Rectal smooth muscle tissue (tissue), 1 donor: Measurements from ENCODE around the gene PHF2.

ENCODE experiments used
- H3K27ac ChIP-seq: one replicate; pipeline ENCODE4 v1.7.0; 2013; ENCODE audit warnings: low read depth, low read length, inconsistent platforms
- H3K27me3 ChIP-seq: one replicate; pipeline ENCODE4 v1.7.0; 2013; ENCODE audit warnings: low read length; ENCODE audit not compliant: control insufficient read depth, insufficient read depth
- H3K36me3 ChIP-seq: one replicate; pipeline ENCODE4 v1.7.0; 2013; ENCODE audit warnings: low read length; ENCODE audit not compliant: control insufficient read depth, insufficient read depth
- H3K4me1 ChIP-seq: one replicate; pipeline ENCODE4 v1.7.0; 2013; ENCODE audit warnings: low read length; ENCODE audit not compliant: control insufficient read depth, insufficient read depth
- H3K4me3 ChIP-seq: one replicate; pipeline ENCODE4 v1.7.0; 2013; ENCODE audit warnings: low read length
- H3K9ac ChIP-seq: one replicate; pipeline ENCODE4 v1.7.0; 2013; ENCODE audit warnings: low read length

Gene PHF2

GRCh38 chr9:93552923-93553322, 23.5 kb upstream of the PHF2 start:
- H3K27me3 ChIP-seq: no peaks in the 10 kb centered on the region
- peaks cover 3% of the 10 kb centered on the region for H3K4me1 ChIP-seq
- H3K36me3 ChIP-seq: peaks cover 11% of the 10 kb centered on the region
- H3K9ac ChIP-seq: no peak overlapping the region
- no peak overlapping the region for H3K4me3 ChIP-seq
- no peak overlapping the region for H3K27ac ChIP-seq

DNA sequence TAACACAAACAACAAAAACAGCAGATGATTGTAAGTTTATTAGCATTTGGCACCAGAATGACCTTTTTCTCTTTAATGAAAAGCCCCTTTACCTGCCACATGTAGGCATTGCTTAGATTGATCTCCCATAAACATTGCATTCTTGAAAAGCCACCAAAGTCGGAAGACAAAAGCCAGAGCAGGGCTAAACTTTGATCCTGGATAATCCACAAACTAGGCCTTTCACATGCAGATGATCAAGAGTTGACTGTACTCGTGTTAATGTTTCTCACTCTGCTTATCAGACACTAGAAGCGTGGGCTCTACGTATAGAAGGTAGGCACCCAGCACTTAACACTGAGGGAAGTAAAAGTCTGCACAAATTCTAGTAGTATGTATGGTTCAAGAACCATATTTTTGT, 21.0 kb upstream of the PHF2 start:
- H3K9ac ChIP-seq: no peak overlapping the region
- peaks cover 27% of the 10 kb centered on the region for H3K36me3 ChIP-seq
- H3K4me3 ChIP-seq: no peak overlapping the region
- H3K27me3 ChIP-seq: no peaks in the 10 kb centered on the region
- no peak overlapping the region for H3K27ac ChIP-seq
- H3K4me1 ChIP-seq: peaks cover 3% of the 10 kb centered on the region

- Histone ChIP-seq H3K36me3 (peaks cover 33% of the 10 kb centered on the region), H3K9ac (no peak overlapping the region), H3K27ac (no peak overlapping the region), H3K4me3 (no peak overlapping the region), H3K27me3 (no peaks in the 10 kb centered on the region), H3K4me1 (peaks cover 3% of the 10 kb centered on the region)
Observed at GRCh38 chr9:93557366-93558137, 18.8 kb upstream of the PHF2 start.

DNA sequence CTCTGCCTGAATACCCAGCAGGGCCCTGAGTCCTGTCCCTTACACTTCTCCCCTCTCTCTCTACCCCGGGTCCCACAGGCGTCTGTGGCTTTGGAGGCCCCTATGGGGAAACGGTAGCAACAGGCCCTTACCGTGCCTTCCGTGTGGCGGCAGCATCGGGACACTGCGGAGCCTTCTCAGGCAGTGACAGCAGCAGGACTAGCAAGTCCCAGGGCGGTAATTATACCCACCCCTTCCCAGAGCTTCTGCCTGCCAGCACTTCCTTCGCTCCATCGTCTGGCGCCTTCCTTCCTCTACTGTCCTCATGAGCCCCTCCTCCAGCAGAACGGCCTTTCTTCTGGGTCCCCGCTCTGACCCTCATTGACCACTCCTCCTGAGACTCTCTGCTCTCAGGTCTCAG, 17.9 kb upstream of the PHF2 start:
- no peaks in the 10 kb centered on the region for H3K27me3 ChIP-seq
- peaks cover 39% of the 10 kb centered on the region for H3K36me3 ChIP-seq
- no peak overlapping the region for H3K27ac ChIP-seq
- H3K4me3 ChIP-seq: no peak overlapping the region
- H3K4me1 ChIP-seq: peaks cover 3% of the 10 kb centered on the region
- no peak overlapping the region for H3K9ac ChIP-seq

- H3K36me3 ChIP-seq: peaks cover 46% of the 10 kb centered on the region
- no peak overlapping the region for H3K27ac ChIP-seq
- no peak overlapping the region for H3K4me3 ChIP-seq
- no peak overlapping the region for H3K9ac ChIP-seq
- H3K27me3 ChIP-seq: no peaks in the 10 kb centered on the region
- H3K4me1 ChIP-seq: no peaks in the 10 kb centered on the region
Observed at GRCh38 chr9:93560991-93561390, 15.4 kb upstream of the PHF2 start.

DNA sequence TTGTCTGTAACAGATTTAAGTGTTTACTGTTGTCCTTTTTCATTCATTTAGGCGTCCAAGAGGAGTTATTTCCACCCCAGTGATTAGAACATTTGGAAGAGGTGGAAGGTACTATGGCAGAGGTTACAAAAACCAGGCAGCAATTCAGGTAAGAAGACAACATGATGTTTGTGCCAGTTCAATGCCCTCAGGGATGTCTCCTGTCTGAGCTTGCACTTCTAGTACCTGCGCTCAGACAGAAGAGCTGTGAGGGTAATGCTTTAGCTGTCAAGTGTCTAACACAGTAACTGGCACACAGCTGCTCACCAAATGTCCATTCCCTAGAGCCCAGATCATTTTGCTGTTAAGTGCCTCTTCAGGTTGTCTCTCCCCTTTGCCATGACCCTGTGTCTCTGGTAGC, 14.2 kb upstream of the PHF2 start:
- H3K9ac ChIP-seq: no peak overlapping the region
- H3K4me3 ChIP-seq: no peak overlapping the region
- peaks cover 42% of the 10 kb centered on the region for H3K36me3 ChIP-seq
- peaks cover 2% of the 10 kb centered on the region for H3K4me1 ChIP-seq
- H3K27ac ChIP-seq: no peak overlapping the region
- no peaks in the 10 kb centered on the region for H3K27me3 ChIP-seq

DNA sequence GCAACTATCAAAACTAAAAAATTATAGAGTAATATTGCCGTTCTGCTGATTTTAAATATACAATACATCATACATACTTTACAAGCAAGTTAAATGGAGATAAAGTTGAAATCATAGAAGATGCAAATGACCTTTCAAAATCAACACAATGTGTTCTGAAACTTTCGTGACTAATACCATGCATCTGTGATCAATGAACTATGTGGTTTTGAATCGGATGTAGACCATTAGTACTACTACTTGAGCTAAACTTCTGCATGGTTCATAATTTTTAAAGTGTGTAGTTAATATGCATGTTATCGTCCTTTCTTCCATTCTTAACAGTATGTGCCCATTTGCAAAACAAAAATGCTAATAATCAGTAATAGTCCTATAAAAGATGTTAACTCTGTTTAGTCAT, 11.3 kb upstream of the PHF2 start:
- no peak overlapping the region for H3K9ac ChIP-seq
- H3K27me3 ChIP-seq: no peaks in the 10 kb centered on the region
- peaks cover 8% of the 10 kb centered on the region for H3K4me1 ChIP-seq
- no peak overlapping the region for H3K4me3 ChIP-seq
- peaks cover 20% of the 10 kb centered on the region for H3K36me3 ChIP-seq
- H3K27ac ChIP-seq: no peak overlapping the region

- Histone ChIP-seq H3K9ac (peak overlapping the region; percentile 39), H3K4me3 (peak overlapping the region; percentile 59), H3K27me3 (no peaks in the 10 kb centered on the region), H3K36me3 (peaks cover 17% of the 10 kb centered on the region), H3K27ac (peak overlapping the region; percentile 93), H3K4me1 (peaks cover 8% of the 10 kb centered on the region)
Observed at GRCh38 chr9:93566408-93567270, 9.7 kb upstream of the PHF2 start.

DNA sequence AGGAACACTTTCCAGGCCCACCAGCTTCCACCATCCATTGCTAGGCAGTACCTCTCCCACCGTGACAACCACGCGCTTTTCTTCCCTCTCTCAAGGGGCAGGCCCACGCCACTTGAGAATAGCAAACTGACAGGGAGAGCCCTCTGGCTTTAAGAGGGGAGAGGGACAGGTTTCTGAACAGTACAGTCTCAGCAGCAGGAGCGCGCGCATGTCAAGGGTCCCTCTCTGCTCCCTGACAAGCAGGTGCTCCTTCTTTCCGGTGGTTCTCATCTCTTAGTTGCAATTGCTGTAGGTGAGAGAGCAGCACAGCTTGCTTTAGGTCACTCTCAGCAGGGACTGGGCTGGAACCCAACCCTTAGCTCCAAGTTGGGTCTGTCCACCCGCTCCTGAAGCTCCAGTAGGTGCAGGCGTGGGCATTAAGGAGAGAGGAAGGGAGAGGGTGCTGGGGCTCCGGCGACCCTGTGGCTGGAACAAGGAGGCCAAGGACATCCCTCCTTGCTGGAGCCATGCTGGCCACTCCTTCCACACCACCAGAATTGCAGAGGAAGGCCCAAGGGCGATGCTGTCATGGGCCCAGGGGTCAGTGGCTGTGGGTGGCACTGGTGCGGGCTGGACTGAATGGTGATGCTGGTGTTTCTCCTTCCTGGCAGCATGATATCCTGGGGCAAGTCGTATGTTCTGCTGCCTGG, 9.0 kb upstream of the PHF2 start:
- Histone ChIP-seq H3K9ac (peak overlapping the region; percentile 39), H3K36me3 (peaks cover 13% of the 10 kb centered on the region), H3K4me3 (peak overlapping the region; percentile 59), H3K27ac (peak overlapping the region; percentile 93), H3K4me1 (peaks cover 8% of the 10 kb centered on the region), H3K27me3 (no peaks in the 10 kb centered on the region)

- Histone ChIP-seq H3K4me3 (no peak overlapping the region), H3K4me1 (peaks cover 8% of the 10 kb centered on the region), H3K9ac (peak overlapping the region; percentile 10), H3K27ac (no peak overlapping the region), H3K27me3 (no peaks in the 10 kb centered on the region), H3K36me3 (peaks cover 10% of the 10 kb centered on the region)
Observed at GRCh38 chr9:93568169-93568568, 8.2 kb upstream of the PHF2 start.

- Histone ChIP-seq H3K27me3 (no peaks in the 10 kb centered on the region), H3K4me1 (peaks cover 8% of the 10 kb centered on the region), H3K36me3 (no peaks in the 10 kb centered on the region), H3K27ac (no peak overlapping the region), H3K9ac (no peak overlapping the region), H3K4me3 (no peak overlapping the region)
Observed at GRCh38 chr9:93569621-93570174, 6.7 kb upstream of the PHF2 start.

DNA sequence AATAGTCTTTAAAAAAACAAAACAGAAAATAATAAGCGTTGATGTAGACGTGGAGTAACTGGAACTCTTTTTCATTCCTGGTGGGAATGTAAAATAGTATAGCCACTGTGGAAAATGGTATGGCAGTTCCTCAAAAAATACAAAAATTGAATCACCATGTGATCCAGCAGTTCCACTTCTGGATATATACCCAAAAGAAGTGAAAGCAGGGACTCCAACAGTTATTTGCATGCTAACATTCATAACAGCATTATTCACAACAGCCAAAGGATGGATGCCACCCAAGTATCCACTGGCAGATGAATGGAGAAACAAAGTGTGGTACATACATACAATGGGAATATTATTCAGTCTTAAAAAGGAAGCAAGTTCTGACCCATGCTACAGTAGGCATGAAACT, 4.2 kb upstream of the PHF2 start:
- H3K27me3 ChIP-seq: no peaks in the 10 kb centered on the region
- H3K4me1 ChIP-seq: peaks cover 12% of the 10 kb centered on the region
- H3K27ac ChIP-seq: no peak overlapping the region
- H3K36me3 ChIP-seq: no peaks in the 10 kb centered on the region
- H3K4me3 ChIP-seq: no peak overlapping the region
- H3K9ac ChIP-seq: no peak overlapping the region
